GM18861 (cell line): ENCODE data around the gene SVIP.

Source experiments
- ATAC-seq: cut with Tn5 transposase; IDR thresholded peaks from one replicate; pipeline ENCODE4 v1.9.1; 2021; ENCODE audit not compliant: unreplicated experiment

The SVIP gene

DNA sequence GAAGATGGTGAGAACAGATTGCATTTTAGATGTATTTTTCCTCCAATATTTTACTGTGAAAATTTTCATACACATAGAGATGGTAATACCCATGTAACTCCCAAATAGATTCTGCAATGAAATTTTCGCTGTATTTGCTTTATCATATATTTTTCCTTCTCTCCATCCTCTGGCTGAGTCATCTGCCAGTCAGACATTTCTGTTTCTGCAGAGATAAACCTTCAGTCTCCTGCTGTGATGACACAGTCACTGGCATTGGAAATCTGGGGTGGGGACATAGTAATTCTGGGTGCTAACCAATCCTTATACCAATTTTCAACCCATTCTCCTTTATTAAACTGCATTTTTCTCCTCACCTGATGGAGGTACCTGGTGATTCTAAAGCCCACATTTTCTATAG lies 33.7 kb downstream of the SVIP start:
- ATAC-seq, result no peak

DNA sequence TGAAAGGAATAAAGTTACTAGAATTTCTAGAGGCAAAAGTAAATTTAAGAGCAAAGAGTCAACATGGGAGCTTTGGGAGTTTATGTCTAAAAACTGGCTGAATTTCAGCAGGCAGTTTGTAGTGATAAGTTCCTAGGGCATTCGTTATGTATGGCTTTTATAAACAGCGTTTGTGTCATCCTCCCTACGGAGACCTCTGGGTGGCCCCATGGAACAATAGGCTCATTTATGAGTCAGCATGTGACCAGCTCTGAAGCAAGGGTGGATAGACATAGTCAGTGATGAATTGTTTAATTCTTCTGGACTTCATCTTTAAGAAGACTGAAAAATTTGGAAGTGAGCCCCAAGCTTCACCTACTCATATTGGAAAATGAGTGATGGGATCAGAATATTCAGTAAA lies 37.1 kb downstream of the SVIP start:
- ATAC-seq, result peak; percentile 53

DNA sequence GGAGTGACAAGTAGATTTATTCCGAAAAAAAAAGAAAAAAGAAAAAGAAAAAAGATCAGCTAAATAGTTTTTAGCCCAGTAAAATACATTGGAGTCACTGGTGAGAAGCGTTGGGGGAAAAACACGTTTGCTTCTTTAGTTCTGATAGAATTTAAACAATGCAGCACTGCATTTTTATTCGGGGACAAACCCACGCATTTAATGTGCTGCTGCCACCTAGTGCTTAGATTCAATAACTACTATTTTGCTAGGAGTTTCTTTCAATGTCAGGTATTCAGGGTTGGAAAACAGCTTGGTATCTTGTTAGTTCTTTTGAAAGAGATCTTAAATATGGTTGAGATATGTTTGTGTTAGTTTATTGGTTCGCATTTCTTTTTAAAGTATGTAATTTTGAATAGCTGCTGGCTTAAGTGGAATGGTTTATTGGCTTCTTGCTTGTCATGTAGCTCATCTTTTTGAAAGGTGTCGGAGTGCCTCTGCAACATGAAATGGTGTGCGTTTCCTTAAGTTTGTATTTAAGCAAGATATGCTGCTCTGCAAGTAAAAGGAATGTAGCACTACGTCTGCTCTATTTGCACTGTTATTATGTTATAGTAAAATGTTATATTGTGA lies 41.9 kb downstream of the SVIP start:
- ATAC-seq, result no peak

DNA sequence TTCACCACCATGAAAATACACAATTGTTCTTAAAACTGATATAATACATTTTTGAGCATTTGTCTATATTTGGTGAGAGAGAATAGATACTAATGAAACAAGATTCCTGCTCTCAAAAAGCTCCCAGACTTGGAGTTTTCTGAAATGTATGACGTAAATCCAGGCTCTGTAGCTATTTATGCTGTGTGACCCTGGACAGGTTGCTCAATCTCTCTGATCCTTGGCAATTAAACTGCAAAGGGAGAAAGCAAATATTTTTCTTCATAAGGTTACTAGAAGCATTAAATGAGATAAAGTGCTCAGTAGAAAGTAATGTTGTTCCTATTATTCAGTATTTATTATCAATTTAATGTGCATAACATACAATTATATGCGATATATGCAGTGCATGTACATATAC lies 42.5 kb downstream of the SVIP start:
- ATAC-seq, result no peak

DNA sequence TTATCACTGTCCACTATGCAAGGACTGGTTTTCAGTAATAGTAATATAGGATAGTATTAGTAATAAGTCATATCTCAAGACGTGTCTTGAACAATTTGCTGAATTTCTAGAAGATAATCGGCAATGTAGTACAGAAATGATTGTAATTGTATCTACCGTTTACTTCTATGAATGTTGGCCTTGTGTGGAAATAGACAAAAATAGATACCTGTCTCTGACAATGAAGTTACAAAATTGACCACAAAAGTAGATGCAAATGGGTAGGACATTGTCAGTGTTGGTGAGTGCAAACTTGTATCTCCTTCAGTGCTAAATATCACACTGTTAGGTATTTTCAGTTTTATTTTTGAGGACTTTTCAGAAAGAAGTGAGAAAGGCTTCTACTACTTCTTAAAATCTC lies 43.1 kb downstream of the SVIP start:
- ATAC-seq, result peak; percentile 94

DNA sequence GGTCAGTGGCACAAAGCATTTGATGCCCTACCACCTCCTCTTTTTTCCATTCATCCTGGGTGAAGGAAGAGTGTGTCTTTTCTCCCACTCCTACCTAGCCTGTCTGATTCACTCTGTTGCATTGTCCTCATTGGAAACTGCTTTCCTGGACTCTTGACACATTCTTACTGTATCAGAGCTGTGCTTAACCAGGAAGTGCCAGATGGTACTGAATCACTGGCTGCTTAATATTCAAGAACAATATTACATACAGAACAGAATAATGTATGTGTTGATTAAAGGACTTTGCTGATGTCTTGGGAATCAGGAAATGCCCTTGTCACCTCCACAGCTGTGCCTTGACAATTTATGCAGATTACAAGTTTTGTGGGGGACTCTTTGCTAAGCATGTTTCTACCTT lies 44.4 kb downstream of the SVIP start:
- no peak for ATAC-seq

DNA sequence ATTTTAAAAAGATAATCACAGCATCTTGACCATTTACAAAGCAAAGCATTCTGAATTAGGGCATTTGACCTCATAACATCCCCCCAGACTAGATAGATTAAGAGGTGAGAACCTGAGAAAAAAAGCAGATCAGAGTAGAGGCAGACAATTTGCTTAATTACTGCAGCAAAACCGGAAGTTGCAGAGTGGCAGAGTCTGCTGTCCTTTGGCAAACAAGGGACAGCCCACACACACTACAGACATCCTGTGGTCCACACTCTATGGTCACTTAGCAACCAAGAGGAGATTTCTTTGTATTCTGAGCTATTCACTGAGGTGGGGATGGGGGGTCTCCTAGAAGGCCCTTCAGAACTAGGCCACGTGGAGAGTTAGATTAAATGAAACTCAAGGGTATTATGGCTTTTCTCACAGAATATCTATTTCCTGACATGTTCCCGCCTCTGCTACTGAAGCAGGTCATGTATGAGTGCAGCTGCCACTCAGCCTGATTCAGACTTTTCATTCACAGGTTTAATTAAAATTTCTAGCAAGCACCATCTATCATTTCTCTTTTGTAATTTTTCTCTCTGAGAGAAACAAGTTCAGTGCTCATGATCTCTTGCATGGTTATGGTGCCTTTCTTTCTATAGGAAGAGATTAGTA lies 48.5 kb downstream of the SVIP start:
- ATAC-seq, result peak; percentile 95

DNA sequence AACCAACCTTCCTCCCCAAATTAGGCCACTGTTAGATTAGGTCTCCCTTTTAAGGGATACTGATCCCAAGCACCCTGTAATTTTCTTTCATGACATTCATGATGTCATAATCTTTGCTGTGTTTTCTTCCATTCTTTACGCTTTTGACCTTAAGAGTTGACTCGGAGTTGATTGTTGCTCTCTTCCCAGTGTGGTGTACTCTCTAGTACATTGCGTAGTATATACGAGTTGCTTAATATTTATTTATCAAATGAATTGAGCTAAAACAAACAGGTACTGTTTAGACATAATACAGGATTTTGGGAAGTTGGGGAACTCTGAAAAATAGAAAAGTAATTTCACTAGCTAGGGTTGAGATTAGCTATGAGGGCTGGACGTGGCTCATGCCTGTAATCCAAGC lies 49.8 kb downstream of the SVIP start:
- no peak for ATAC-seq

DNA sequence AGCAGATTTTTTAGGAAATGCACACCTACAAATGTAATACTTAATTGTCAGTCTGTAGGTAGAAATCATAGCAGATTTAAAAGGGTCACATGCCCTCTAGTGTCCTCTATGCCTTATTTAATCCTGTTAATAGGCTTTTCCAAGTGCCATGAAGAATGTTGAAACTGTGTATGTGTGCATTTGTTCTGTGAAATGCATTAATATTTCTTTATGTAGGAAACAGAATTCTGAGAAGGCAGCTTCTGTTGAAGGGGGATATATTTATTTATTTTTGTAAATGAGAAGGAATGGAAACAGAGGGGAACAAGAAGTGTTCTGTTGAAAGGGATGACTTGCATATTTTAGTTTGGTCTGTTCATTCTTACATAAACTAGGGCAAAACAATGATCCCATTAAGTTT lies 51.0 kb downstream of the SVIP start:
- ATAC-seq, result no peak

DNA sequence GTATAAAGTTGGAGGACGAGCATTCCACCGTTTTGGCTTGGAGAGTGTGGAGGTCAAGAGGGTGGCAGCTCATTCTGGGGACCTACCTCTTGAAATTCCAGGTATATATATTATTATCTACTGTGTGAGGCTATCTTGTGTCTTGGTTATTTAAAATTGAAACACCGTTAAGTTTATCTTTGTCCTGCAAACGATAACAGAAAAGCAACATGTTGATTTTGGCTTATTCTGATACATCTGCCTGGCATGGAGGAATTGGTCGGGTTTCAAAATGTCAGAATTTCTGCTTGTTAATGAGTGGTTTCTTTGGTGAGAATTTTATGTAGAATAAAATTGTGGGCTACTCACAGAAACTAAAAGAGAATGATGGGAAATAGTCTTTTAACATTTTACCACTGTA lies 54.4 kb downstream of the SVIP start:
- no peak for ATAC-seq

DNA sequence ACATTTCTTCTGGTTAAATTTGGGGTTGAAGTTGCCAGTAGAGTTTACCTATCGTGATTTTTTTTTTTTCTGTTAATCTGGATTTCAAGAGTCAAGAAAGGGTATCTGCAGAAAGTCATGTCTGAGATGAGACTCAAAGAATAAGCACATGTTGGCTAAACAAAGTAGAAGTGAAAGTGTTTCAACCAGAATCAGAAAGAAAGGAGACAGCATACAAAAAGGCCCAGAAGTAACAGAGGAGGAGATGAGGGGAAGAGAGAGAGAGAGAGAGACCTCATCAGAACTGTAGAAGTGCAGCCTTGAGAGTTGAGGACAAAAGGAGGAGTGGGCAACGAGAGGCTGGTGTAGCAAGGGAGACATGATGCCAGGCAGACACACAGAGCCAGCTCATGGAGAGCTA lies 54.9 kb downstream of the SVIP start:
- peak; percentile 65 for ATAC-seq

DNA sequence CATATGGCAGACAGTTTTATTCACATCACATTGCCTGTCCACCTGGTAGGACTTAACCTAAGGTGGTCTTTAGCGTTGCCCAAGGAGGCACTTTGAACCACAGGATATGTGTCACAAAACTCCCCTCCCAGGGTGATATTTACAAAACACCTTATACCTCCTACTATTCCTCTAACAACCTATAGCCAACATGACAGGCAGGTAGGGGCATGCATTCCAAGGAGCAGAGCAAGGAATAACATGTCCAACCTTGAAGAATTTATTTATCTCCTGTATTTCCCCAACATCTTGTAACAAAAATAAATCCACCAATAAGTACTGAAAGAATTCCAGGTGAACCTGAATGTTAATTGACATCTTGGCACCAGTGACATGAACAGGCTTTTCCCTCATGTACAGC lies 60.5 kb downstream of the SVIP start:
- ATAC-seq, result no peak
